Mucosa of descending colon (tissue), 3 donors: ENCODE measurements around the gene C4orf36. TPM values are rescaled to one million over a fixed set of nuclear protein-coding genes. Genes with fewer than 3 reads are reported as not detected.
"Not testable (repeated sequence)": the region's sequence is repeated elsewhere in the genome, so short reads cannot be mapped to it uniquely, and the experiment has no call there.

Experiments
- ATAC-seq: fragments of 200-7000 bp; cut with Tn5 transposase; one replicate; pipeline ENCODE4 v1.9.1; 2020; ENCODE audit warnings: mild to moderate bottlenecking, moderate library complexity
- DNase-seq, 3 donors: peaks; one replicate each; pipeline ENCODE4 v3.0.0-alpha.2; 2020
- H3K36me3 ChIP-seq: fragments of 200-600 bp; one replicate; pipeline ENCODE4 v1.8.0; 2021; ENCODE audit warnings: low read depth, mild to moderate bottlenecking
- H3K4me1 ChIP-seq: fragments of 200-600 bp; one replicate; pipeline ENCODE4 v1.8.0; 2021; ENCODE audit warnings: low read depth, mild to moderate bottlenecking
- H3K4me3 ChIP-seq: fragments of 200-600 bp; one replicate; pipeline ENCODE4 v1.8.0; 2021; ENCODE audit warnings: mild to moderate bottlenecking
- H3K9me3 ChIP-seq: fragments of 200-600 bp; one replicate; pipeline ENCODE4 v1.8.0; 2021; ENCODE audit warnings: mild to moderate bottlenecking
- CTCF ChIP-seq: fragments of 200-600 bp; IDR thresholded peaks from one replicate; pipeline ENCODE4 v1.8.0; 2022; ENCODE audit warnings: antibody characterized with exemption, mild to moderate bottlenecking
- intact Hi-C, 2 donors: fragments of 100-400 bp; cut with DNase I in 1 of 2; cut with micrococcal nuclease in 1 of 2; formaldehyde crosslinking; loops; one replicate each; pipeline versions ENCODE4 v1.11.0 to v1.11.1; 2022; cut with DNase I, micrococcal nuclease
- total RNA-seq, 3 donors: library from RNA; stranded (reverse); fragmentation: NEBNext Ultra II Directional in 2 of 3; extraction: Animal tissue kit (Norgen Biotek cat#: 25700) in 2 of 3; gene quantifications; one replicate each; pipeline versions ENCODE4 v1.2.1 to v1.2.4, GENCODE V29; 2021 to 2023
- donor health status: DM: no; HTN: no; CAD: no; lungs with moderate emphysema.
- donor health status: DM: no; HTN: no; CAD: no.
- donor health status: DM: no; HTN: yes; CAD: no.

Gene C4orf36
- total RNA-seq, 3 donors from 2014 or later = 0.67 to 0.96 (median 0.85) TPM

DNA sequence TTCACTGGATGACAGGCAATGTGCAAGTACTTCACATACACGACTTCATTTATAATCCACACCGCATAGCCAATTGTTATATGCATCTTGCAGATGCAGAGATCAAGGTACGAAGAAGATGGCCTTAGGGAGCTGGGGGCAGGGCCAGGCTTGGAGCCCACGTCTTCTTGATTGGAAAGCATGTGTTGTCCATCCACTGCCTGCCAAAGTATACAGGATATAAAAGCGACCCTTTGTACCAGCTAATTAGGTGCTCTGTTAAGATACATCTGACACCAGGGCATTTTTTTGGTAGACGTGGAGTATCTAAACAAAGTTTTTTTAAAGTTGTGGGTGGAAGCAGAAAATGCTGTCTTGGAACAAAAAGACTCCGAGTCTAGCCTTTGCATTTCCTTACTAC lies 1.4 kb downstream of the C4orf36 start:
- no peak for TF ChIP-seq CTCF
- intact Hi-C loops = loop anchor here in 1 of 2 donors (5.0 kb wide), 1 partner anchor 393 kb away; no protein-coding TSS in a partner anchor
- Histone ChIP-seq H3K4me1 (no peaks in the 10 kb centered on the region), H3K4me3 (no peak overlapping the region), H3K36me3 (no peaks in the 10 kb centered on the region), H3K9me3 (no peaks in the 10 kb centered on the region)
- ATAC-seq = no peak
- no peak for DNase-seq

DNA sequence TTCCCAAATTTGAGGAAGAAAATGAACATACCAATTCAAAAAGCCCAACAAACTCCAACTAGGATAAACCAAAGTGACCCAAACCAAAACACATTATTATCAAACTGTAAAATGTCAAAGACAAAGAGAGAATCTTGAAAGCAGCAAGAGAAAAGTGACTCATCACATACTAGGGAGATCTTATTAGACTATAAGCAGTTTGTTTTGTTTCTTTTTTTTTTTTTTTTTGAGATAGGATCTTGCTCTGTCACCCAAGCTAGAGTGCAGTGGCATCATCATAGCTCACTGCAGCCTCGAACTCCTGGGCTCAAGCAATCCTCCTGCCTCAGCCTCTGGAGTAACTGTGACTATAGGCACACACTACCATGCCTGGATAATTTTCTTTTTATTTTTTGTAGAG lies 12.6 kb downstream of the C4orf36 start:
- H3K36me3 ChIP-seq = no peaks in the 10 kb centered on the region
- peaks cover 13% of the 10 kb centered on the region for H3K9me3 ChIP-seq
- intact Hi-C loops = no loop called here
- ATAC-seq = no peak
- DNase-seq = no peak
- no peaks in the 10 kb centered on the region for H3K4me1 ChIP-seq
- TF ChIP-seq CTCF = no peak
- H3K4me3 ChIP-seq = no peak overlapping the region

DNA sequence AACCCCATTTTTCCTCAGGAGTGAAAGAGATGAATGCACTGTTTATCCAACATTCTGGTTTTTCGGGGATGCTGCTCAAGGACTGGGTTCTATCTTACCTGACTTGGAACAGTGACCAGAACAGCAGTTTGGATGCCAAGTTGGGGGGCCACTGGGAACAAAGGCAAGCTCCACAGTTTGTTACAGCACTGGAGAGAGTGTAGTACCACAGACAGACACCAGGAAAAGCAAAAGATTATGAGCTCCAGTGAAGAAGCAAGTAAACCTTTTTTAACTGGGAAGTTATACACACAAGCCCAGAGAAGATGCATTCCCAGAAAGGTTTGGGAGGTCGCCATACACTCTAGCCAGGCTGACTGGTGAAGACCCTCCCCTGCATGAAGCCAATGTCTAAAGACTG lies 13.6 kb downstream of the C4orf36 start:
- TF ChIP-seq CTCF = no peak
- Histone ChIP-seq H3K9me3 (peaks cover 13% of the 10 kb centered on the region), H3K4me3 (no peak overlapping the region), H3K36me3 (no peaks in the 10 kb centered on the region), H3K4me1 (no peaks in the 10 kb centered on the region)
- ATAC-seq (no peak), DNase-seq (no peak)
- intact Hi-C loops = no loop called here

- Histone ChIP-seq H3K9me3 (peaks cover 13% of the 10 kb centered on the region), H3K36me3 (no peaks in the 10 kb centered on the region), H3K4me3 (no peak overlapping the region), H3K4me1 (no peaks in the 10 kb centered on the region)
- intact Hi-C loops = no loop called here
- TF ChIP-seq CTCF = no peak
- no peak for ATAC-seq
- no peak for DNase-seq
These were observed 15.1 kb downstream of the C4orf36 start for GRCh38 chr4:86876894-86877685.

GRCh38 chr4:86875436-86875835 lies 16.8 kb downstream of the C4orf36 start:
- DNase-seq, H3K4me3 ChIP-seq, H3K4me1 ChIP-seq, ATAC-seq, H3K36me3 ChIP-seq, intact Hi-C loops: not testable (repeated sequence)
- peaks cover 13% of the 10 kb centered on the region for H3K9me3 ChIP-seq

DNA sequence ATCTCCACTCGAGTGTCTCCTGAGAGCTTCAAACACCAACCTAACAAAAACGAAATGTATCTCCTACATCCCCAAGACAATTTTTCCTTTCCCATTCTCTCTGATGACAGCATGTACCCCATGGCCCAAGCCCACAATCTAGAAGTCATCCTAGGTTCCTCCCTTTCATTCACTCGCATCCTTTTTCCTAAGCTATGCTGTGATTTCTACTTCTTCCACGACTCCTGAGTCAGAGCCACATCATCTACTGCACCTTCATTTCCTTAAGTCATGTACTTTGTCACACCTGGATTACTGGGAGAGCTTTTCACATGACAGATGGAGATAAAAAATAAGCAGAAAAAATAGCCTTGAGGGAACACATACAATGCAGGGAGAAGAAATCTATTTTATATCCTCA lies 20.1 kb downstream of the C4orf36 start:
- intact Hi-C loops = no loop called here
- H3K9me3 ChIP-seq = no peaks in the 10 kb centered on the region
- no peak for TF ChIP-seq CTCF
- H3K4me1 ChIP-seq = no peaks in the 10 kb centered on the region
- H3K36me3 ChIP-seq = no peaks in the 10 kb centered on the region
- DNase-seq = no peak
- no peak for ATAC-seq
- H3K4me3 ChIP-seq = no peak overlapping the region
